HUES6 (cell line): Measurements from ENCODE around the gene ERC2.

ENCODE experiments used
- H3K27ac ChIP-seq: 2 replicates; pipeline ENCODE4 v1.7.0; 2013; ENCODE audit warnings: low read depth, mild to moderate bottlenecking, low read length, inconsistent platforms
- H3K27me3 ChIP-seq: 2 replicates; pipeline ENCODE4 v1.6.1; 2013; ENCODE audit warnings: low read length; ENCODE audit not compliant: control insufficient read depth, insufficient read depth
- H3K36me3 ChIP-seq: 2 replicates; pipeline ENCODE4 v1.6.1; 2013; ENCODE audit warnings: low read length; ENCODE audit not compliant: control insufficient read depth, insufficient read depth
- H3K4me1 ChIP-seq: 2 replicates; pipeline ENCODE4 v1.6.1; 2013; ENCODE audit warnings: low read length; ENCODE audit not compliant: control insufficient read depth, insufficient read depth
- H3K4me3 ChIP-seq: 2 replicates; pipeline ENCODE4 v1.5.1; 2013; ENCODE audit warnings: low read depth, low read length
- H3K9ac ChIP-seq: one replicate; pipeline ENCODE4 v1.6.1; 2013; ENCODE audit warnings: mild to moderate bottlenecking, low read length
- H3K9me3 ChIP-seq: 2 replicates; pipeline ENCODE4 v1.6.1; 2013; ENCODE audit warnings: low read depth, low read length; ENCODE audit not compliant: control insufficient read depth, insufficient read depth

ERC2 gene

DNA sequence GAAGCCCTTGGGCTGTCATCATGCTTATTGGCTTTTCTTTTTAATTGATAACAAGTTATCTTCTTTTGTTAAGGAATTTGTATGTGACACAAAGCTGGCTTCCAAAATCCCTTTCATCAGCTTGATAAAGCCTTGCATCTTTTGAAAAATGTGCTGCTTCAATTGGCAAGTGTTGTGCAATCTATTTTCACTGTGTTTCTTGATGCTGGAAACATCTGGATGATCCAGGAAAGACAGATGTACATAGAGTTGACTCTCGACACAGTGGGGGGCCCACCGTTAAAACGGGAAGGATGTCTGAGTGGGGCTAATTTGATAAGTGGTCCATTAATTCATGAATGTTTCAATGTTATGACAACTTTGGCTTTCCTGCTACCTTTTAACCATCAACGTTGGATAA, 822.8 kb downstream of the ERC2 start:
- H3K4me3 ChIP-seq = no peak overlapping the region
- H3K27me3 ChIP-seq = no peaks in the 10 kb centered on the region
- H3K27ac ChIP-seq = no peak overlapping the region
- H3K36me3 ChIP-seq = no peaks in the 10 kb centered on the region
- no peak overlapping the region for H3K9ac ChIP-seq
- peaks cover 39% of the 10 kb centered on the region for H3K4me1 ChIP-seq
- no peaks in the 10 kb centered on the region for H3K9me3 ChIP-seq

DNA sequence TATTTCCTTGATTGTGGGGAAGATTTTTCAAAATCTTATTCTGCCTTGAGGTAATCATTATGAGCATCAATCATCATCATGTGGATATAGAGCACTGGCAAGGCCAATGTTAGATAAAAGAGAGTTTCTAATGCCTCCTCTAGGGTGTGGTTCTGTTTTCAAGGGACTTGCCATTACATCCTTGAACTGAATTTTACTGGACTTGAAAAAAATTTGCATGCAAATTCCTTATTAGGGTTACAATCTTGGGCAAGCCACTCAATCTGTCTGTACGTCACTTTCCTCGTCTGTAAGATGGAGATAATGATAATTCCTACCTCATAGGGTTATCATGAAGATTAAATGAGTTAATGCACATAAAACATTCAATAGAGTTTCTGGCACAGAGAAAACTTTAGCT, 825.0 kb downstream of the ERC2 start:
- Histone ChIP-seq H3K4me3 (no peak overlapping the region), H3K36me3 (no peaks in the 10 kb centered on the region), H3K9me3 (no peaks in the 10 kb centered on the region), H3K4me1 (peaks cover 37% of the 10 kb centered on the region), H3K27ac (no peak overlapping the region), H3K27me3 (no peaks in the 10 kb centered on the region), H3K9ac (no peak overlapping the region)

DNA sequence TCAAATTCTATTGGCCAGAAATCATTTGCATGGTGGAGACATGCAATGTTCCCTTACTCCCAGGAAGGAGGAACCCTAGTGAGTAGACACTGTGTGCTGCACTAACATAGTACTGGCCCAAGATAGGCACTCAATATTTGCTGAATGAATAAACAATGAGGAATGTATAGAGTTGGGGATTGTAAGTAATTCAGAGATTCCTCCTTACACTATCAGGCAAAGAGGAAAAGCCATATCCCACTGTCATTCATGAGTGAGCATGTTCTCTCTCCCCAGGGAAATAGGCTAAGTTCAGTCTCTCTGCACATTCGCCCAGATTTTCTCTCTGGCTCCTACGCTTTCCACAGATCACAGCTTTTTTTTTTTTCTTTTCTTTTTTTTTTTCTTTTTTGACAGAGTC, 826.3 kb downstream of the ERC2 start:
- Histone ChIP-seq H3K4me3 (no peak overlapping the region), H3K27me3 (no peaks in the 10 kb centered on the region), H3K36me3 (no peaks in the 10 kb centered on the region), H3K9me3 (no peaks in the 10 kb centered on the region), H3K4me1 (peaks cover 25% of the 10 kb centered on the region), H3K9ac (no peak overlapping the region), H3K27ac (no peak overlapping the region)

DNA sequence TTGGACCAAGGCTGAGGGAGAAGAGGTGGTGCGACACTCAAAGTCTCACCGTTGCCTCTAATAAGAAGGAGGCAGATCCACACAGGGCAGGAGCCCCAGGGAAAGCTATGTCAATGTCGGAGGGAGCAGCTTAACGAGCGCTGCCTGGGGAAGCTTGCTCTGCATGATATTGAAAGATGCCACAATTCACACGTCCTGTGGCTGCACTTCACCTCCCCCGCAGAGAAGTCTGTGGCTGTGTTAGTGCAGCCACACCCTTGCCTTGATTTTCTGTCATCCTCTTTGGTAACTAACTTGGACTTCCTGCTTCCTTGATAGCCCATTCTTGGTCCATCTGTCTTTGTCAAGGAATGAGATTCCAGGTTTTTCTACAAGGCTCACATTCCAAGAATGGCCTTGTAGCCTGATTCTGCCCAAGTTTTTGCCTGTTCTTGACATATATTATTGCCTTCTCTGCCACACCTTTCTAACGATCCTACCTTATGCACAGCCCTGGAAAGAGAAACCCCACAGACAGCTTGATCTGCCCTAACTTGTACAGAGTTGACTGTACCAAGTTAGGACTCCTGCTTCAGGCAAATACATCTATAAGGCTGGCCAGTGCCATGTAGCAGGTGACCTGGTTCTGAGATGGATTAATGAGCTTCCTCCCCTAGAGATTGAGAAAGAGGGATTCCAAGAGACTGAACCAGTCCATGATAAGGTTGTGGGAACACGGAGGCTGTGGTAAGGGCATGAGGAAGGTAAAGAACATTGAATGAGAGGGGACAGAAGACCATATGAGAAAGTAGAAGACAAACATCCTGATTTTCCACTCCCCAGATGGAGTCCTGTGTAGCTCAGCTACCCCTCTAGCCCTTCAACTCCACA, 828.1 kb downstream of the ERC2 start:
- no peak overlapping the region for H3K4me3 ChIP-seq
- H3K36me3 ChIP-seq = no peaks in the 10 kb centered on the region
- no peak overlapping the region for H3K9ac ChIP-seq
- no peak overlapping the region for H3K27ac ChIP-seq
- H3K4me1 ChIP-seq = peaks cover 22% of the 10 kb centered on the region
- no peaks in the 10 kb centered on the region for H3K9me3 ChIP-seq
- H3K27me3 ChIP-seq = no peaks in the 10 kb centered on the region

DNA sequence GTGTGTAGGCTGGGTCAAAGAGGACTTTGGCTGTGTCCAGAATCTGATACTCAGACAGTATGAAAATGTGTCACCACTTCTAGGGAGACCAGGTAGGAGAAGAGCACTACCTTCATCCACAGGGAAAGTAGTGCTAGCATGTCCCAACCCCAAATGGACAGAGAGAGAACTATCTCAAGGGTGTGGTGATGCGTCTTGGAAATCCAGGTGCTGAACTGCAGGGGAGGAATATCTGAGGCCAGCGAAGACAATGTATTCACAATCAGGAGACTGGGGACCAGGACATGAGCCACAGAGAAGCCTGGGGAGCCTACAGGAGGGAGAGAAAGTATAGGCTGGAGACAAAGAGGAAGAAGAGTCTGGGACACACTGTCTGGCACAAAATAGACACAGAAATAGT, 829.1 kb downstream of the ERC2 start:
- Histone ChIP-seq H3K9me3 (no peaks in the 10 kb centered on the region), H3K4me3 (no peak overlapping the region), H3K4me1 (peaks cover 22% of the 10 kb centered on the region), H3K36me3 (no peaks in the 10 kb centered on the region), H3K27ac (no peak overlapping the region), H3K27me3 (no peaks in the 10 kb centered on the region), H3K9ac (no peak overlapping the region)

DNA sequence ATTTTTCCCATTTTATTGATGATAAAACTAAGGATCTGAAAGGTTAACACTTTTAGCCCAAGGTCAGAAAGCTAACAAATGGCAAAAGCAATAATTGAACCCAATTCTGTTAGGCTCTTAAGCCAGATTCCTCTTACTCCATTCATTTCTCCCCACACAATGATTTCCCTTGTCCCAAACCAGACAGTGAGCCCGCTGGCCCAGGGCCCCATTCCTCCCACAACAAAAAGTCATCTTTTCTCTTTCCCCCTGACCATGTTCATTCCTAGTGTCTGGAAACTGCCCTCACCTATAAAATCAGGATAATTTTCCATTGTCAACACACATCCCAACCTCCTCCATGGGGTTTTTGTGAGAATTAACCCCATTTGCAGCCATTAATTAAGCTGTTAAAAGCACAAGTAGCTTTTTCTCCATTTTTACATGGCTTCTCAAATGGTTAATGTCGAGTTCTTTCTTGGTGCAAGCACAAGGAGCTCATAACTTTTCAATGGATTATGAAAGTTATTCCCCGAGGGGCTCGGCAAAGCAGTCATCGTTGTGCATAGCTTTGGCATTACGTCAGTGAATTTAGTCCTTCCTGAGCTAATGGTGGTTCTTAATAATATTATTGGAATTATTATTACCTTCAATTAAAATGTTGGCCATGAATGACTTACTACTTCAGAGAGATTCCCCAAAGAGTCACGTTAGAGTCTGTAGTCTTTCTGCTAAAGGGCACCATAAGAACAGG, 830.2 kb downstream of the ERC2 start:
- Histone ChIP-seq H3K27ac (no peak overlapping the region), H3K36me3 (no peaks in the 10 kb centered on the region), H3K9me3 (no peaks in the 10 kb centered on the region), H3K4me3 (no peak overlapping the region), H3K9ac (no peak overlapping the region), H3K27me3 (no peaks in the 10 kb centered on the region), H3K4me1 (peaks cover 22% of the 10 kb centered on the region)

DNA sequence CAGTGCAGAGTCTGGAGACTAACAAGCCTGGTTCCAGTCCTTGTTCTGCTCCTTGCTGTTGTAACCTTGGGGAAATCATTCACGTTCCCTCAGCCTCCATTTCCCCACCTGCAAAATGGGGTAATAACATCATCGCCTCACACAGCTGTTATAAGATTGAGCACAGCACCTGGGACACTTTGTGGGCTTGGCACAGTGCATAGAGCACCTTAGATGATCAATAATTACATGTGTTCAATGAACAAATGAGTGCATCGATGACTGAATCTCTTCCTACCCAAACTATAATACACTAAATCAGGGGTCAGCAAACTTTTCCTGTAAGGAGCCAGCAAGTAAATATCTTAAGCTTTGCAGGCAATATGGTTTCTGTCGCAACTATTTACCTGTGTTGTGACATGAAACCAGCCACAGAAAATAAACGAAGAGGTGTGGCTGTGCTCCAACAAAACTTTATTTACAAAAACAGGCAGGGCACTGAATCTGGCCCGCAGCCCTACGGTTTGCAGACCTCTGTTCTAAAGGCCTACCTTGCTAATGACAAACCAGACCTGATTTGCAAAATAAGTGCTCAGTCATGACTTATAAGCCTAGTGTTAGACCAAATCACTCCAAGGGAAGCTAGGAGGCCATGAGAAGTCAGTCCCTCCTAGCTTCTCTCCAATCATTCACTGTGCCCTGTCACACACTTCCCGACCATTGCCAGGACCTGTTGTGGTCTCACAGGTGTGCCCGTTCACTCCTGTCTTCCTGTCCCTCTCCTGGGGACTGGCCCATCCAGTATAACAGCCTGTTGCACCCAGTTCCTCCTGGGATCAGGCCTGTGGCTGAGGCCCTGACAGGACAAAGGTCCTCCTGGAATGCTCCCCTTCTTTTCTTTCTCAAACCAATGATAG, 831.7 kb downstream of the ERC2 start:
- Histone ChIP-seq H3K9me3 (no peaks in the 10 kb centered on the region), H3K27ac (no peak overlapping the region), H3K27me3 (no peaks in the 10 kb centered on the region), H3K9ac (no peak overlapping the region), H3K4me1 (peaks cover 26% of the 10 kb centered on the region), H3K4me3 (no peak overlapping the region), H3K36me3 (no peaks in the 10 kb centered on the region)

DNA sequence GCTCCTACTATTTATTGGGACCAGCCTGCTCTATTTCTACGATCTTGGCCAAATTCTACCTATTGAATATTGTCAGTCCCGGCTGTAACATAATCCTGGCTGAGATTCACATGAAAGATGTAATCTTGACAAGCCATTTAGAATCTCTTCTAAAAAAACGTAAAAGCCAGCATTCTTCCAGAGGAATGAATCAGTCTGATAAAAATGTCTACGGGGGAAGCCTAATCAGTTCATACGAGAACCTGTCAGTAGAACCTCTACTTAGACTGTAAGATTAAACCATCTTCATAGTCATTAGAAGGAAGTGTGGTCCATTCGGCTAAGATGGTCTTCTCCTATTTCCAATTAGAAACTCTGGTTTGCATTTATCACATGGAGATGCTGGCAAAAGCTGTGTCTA, 833.9 kb downstream of the ERC2 start:
- H3K9me3 ChIP-seq = no peaks in the 10 kb centered on the region

DNA sequence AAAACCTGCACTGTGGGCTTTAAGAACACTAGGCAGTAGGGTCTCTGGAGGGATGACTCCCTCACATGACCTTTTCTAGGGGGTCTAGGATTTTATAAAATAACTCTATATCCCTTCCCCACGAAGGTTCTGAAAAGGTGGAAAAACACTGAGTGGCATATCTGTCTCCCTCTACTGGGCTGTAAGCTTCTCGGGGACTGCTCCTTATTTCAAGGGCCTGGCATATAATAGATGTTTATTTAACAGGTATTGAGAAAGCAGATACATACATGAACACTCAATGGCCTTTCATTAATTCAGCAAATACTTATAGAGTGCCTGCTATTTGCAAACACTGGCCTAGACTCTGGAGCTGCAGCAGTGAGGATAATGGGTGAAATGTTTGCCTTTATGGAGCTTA, 834.9 kb downstream of the ERC2 start:
- Histone ChIP-seq H3K9me3 (no peaks in the 10 kb centered on the region), H3K36me3 (no peaks in the 10 kb centered on the region), H3K4me1 (0 out of 2 replicates have a peak, but pooled peaks cover 7% of the 10 kb centered on the region), H3K27me3 (no peaks in the 10 kb centered on the region), H3K27ac (no peak overlapping the region), H3K4me3 (no peak overlapping the region), H3K9ac (no peak overlapping the region)

More for the DNA sequence above, 833.9 kb downstream of the ERC2 start:
- H3K27ac ChIP-seq = no peak overlapping the region
- no peak overlapping the region for H3K4me3 ChIP-seq
- H3K9ac ChIP-seq = no peak overlapping the region
- no peaks in the 10 kb centered on the region for H3K27me3 ChIP-seq
- H3K4me1 ChIP-seq = peaks cover 14% of the 10 kb centered on the region
- no peaks in the 10 kb centered on the region for H3K36me3 ChIP-seq

DNA sequence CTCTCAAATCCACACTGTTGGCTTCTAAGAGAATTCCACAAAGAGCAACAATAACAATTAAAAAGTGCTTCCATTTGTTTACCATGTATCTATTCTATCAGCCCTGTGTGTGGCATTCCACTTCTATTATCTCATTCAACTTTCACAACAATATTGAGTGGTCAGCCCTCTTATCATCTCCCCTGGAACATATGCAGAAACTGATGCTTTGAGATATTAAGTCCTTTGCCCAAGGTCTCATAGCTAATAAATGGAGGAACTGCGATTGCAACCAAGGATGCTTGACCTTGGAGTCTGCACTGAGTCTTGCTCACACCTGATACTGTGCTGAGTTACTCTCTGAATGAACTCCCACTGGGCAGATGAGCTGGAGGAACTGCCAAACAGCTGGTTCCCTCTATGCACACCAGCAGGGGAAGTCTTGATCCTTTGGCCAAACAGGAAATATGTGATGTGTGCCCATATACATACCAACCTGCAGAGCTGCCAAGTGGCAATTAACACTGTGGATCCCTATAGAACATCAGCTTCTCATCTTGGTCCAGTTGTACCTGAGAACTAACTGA, 836.4 kb downstream of the ERC2 start:
- Histone ChIP-seq H3K4me1 (0 out of 2 replicates have a peak, but pooled peaks cover 5% of the 10 kb centered on the region), H3K9ac (no peak overlapping the region), H3K27me3 (no peaks in the 10 kb centered on the region), H3K4me3 (no peak overlapping the region), H3K36me3 (no peaks in the 10 kb centered on the region), H3K27ac (no peak overlapping the region), H3K9me3 (no peaks in the 10 kb centered on the region)
